HCT116 (cell line): Measurements from ENCODE around the gene MYLK. TPM values are rescaled to one million over a fixed set of nuclear protein-coding genes. Genes with fewer than 3 reads are reported as not detected.

Experiments
- ATAC-seq: fragments of 200-7000 bp; cut with Tn5 transposase; 2 replicates; pipeline ENCODE4 v1.9.1; 2020; ENCODE audit warnings: mild to moderate bottlenecking, moderate library complexity
- BruUV-seq: library from RNA; stranded (reverse); fragments of 400-500 nt; replicated peaks from 2 replicates; lab custom pipeline; 2021; lab: Mats Ljungman, UMichigan
- CTCF ChIA-PET: fragments of 300-600 bp; sonication (Branson Sonifier 250); formaldehyde crosslinking; loops from one replicate; lab custom pipeline; 2021; ENCODE audit warnings: antibody characterized with exemption; lab: Charles Lee
- POLR2A ChIA-PET: fragments of 300-600, 350-600 bp; sonication (Branson Sonifier 250); formaldehyde crosslinking; loops from one replicate; lab custom pipeline; 2021; ENCODE audit warnings: antibody characterized with exemption; lab: Charles Lee
- RAD21 ChIA-PET, 2 experiments: fragments of 300-600 bp; sonication (Branson Sonifier 250); formaldehyde crosslinking; loops; one replicate each; lab custom pipeline; 2023; ENCODE audit warnings: low total read pairs in 2 of 2; ENCODE audit not compliant: uncharacterized antibody in 2 of 2, unreplicated experiment in 2 of 2, low non-redundant PET in 1 of 2; lab: Charles Lee
- DNase-seq: peaks from one replicate; pipeline ENCODE4 v3.0.0-alpha.2; 2010; ENCODE audit warnings: low read depth, low spot score
- H2AFZ ChIP-seq: fragments of 200-600 bp; shearing (Covaris generic), sonication (generic); 2 replicates; pipeline ENCODE4 v1.6.1; 2017; ENCODE audit warnings: low read depth, mixed run types, mixed read lengths, antibody characterized with exemption, low read length; ENCODE audit not compliant: poor library complexity, severe bottlenecking
- H3K27ac ChIP-seq: 2 replicates; pipeline ENCODE4 v1.5.1; 2012; ENCODE audit warnings: low read depth, low read length
- H3K27me3 ChIP-seq: fragments of 200-600 bp; sonication (generic); 2 replicates; pipeline ENCODE4 v1.6.1; 2016; ENCODE audit warnings: mixed run types, low read length, mixed read lengths; ENCODE audit not compliant: insufficient read depth
- H3K36me3 ChIP-seq, 2 experiments: fragments of 200-500 bp in 1 of 2; fragments of 200-600 bp in 1 of 2; sonication (Bioruptor generic) in 1 of 2; sonication (generic) in 1 of 2; 2 replicates each; pipeline versions ENCODE4 v1.5.1 to v1.6.1; 2014 to 2016; ENCODE audit warnings: low read length in 2 of 2, inconsistent platforms in 1 of 2, mixed read lengths in 1 of 2, mixed run types in 1 of 2; ENCODE audit not compliant: insufficient read depth in 2 of 2, control insufficient read depth in 1 of 2
- H3K4me1 ChIP-seq, 2 experiments: fragments of 200-600 bp in 1 of 2; sonication (generic) in 1 of 2; 2 replicates each; pipeline versions ENCODE4 v1.5.1 to v1.6.1; 2012 to 2017; ENCODE audit warnings: low read length in 2 of 2, inconsistent platforms in 1 of 2, mild to moderate bottlenecking in 1 of 2, mixed read lengths in 1 of 2, mixed run types in 1 of 2, moderate library complexity in 1 of 2; ENCODE audit not compliant: insufficient read depth in 2 of 2, control insufficient read depth in 1 of 2
- H3K4me2 ChIP-seq: fragments of 200-600 bp; sonication (generic); 2 replicates; pipeline ENCODE4 v1.6.1; 2017; ENCODE audit warnings: mixed run types, low read length, mixed read lengths
- H3K4me3 ChIP-seq, 2 experiments: fragments of 200-600 bp in 1 of 2; sonication (generic) in 1 of 2; replicated peaks in 1 of 2; 2 replicates each; pipeline ENCODE4 v1.5.1; 2011 to 2016; ENCODE audit warnings: low read length in 2 of 2, control low read depth in 1 of 2, low read depth in 1 of 2, mild to moderate bottlenecking in 1 of 2, mixed read lengths in 1 of 2, mixed run types in 1 of 2
- H3K79me2 ChIP-seq: fragments of 200-600 bp; sonication (generic); 2 replicates; pipeline ENCODE4 v1.6.1; 2017; ENCODE audit warnings: mild to moderate bottlenecking, mixed run types, low read length, moderate library complexity, mixed read lengths; ENCODE audit not compliant: insufficient read depth
- H3K9ac ChIP-seq: fragments of 200-600 bp; sonication (generic); 2 replicates; pipeline ENCODE4 v1.6.1; 2016; ENCODE audit warnings: low read length, mixed read lengths
- H3K9me2 ChIP-seq: fragments of 200-600 bp; sonication (generic), shearing (Covaris generic); 2 replicates; pipeline ENCODE4 v1.6.1; 2017; ENCODE audit warnings: mixed run types, mild to moderate bottlenecking, moderate library complexity; ENCODE audit not compliant: insufficient read depth
- H3K9me3 ChIP-seq, 2 experiments: fragments of 200-500 bp in 1 of 2; fragments of 200-600 bp in 1 of 2; sonication (Bioruptor generic) in 1 of 2; sonication (generic) in 1 of 2; 2 replicates each; pipeline ENCODE4 v1.6.1; 2014 to 2017; ENCODE audit warnings: low read length in 2 of 2, mixed read lengths in 2 of 2, inconsistent platforms in 1 of 2, low read depth in 1 of 2, mild to moderate bottlenecking in 1 of 2, mixed run types in 1 of 2, moderate library complexity in 1 of 2; ENCODE audit not compliant: control insufficient read depth in 1 of 2, insufficient read depth in 1 of 2
- H4K20me1 ChIP-seq: fragments of 200-600 bp; sonication (generic), shearing (Covaris generic); 2 replicates; pipeline ENCODE4 v1.6.1; 2017; ENCODE audit warnings: mixed run types, mild to moderate bottlenecking, moderate library complexity; ENCODE audit not compliant: insufficient read depth
- CBX3 ChIP-seq: IDR thresholded peaks from 2 replicates; pipeline ENCODE4 v1.6.1; 2012; ENCODE audit warnings: low read depth
- CTCF ChIP-seq, 3 experiments: fragments of 200-600 bp in 1 of 3; sonication (generic) in 1 of 3; IDR thresholded peaks in 2 of 3; conservative IDR thresholded peaks in 1 of 3; 2 replicates each; pipeline ENCODE4 v1.5.1; 2012 to 2017; ENCODE audit warnings: low read depth in 2 of 3, low read length in 2 of 3, antibody characterized with exemption in 1 of 3, borderline replicate concordance in 1 of 3, control low read depth in 1 of 3, mild to moderate bottlenecking in 1 of 3, mixed read lengths in 1 of 3, mixed run types in 1 of 3, moderate library complexity in 1 of 3; ENCODE audit not compliant: insufficient read depth in 1 of 3
- ELF1 ChIP-seq: IDR thresholded peaks from 2 replicates; pipeline ENCODE4 v1.6.1; 2012; ENCODE audit warnings: low read depth, borderline replicate concordance
- EZH2 ChIP-seq: fragments of 200-600 bp; sonication (generic); IDR thresholded peaks from 2 replicates; pipeline ENCODE4 v1.6.1; 2017; ENCODE audit warnings: antibody characterized with exemption, mixed run types
- FOSL1 ChIP-seq: IDR thresholded peaks from 2 replicates; pipeline ENCODE4 v1.6.1; 2012; ENCODE audit warnings: low read depth
- JUND ChIP-seq: IDR thresholded peaks from 2 replicates; pipeline ENCODE4 v1.6.1; 2012
- POLR2A ChIP-seq: IDR thresholded peaks from 2 replicates; pipeline ENCODE4 v1.7.0; 2011; ENCODE audit warnings: borderline replicate concordance; ENCODE audit not compliant: insufficient read depth, insufficient read length; ENCODE audit errors: extremely low read depth
- RAD21 ChIP-seq: IDR thresholded peaks from 2 replicates; pipeline ENCODE4 v1.6.1; 2012; ENCODE audit warnings: low read depth, mild to moderate bottlenecking
- SIN3A ChIP-seq: IDR thresholded peaks from 2 replicates; pipeline ENCODE4 v1.6.1; 2012; ENCODE audit warnings: low read depth
- SRF ChIP-seq: IDR thresholded peaks from 2 replicates; pipeline ENCODE4 v1.6.1; 2012; ENCODE audit warnings: low read depth
- ZBTB33 ChIP-seq: IDR thresholded peaks from 2 replicates; pipeline ENCODE4 v1.6.1; 2011; ENCODE audit warnings: mild to moderate bottlenecking, low read length, moderate library complexity; ENCODE audit not compliant: insufficient replicate concordance; ENCODE audit errors: extremely low read depth
- ZNF274 ChIP-seq: fragments of 200-500 bp; sonication (Bioruptor generic); IDR thresholded peaks from 2 replicates; pipeline ENCODE4 v1.6.1; 2014; ENCODE audit warnings: mild to moderate bottlenecking, low read depth, low read length, inconsistent platforms
- intact Hi-C: fragments of 100-400 bp; cut with micrococcal nuclease; formaldehyde crosslinking; loops from 2 replicates; pipeline ENCODE4 v1.10.0; 2022
- total RNA-seq: library from RNA; stranded (reverse); gene quantifications from one replicate; pipeline ENCODE4 v1.2.1, GENCODE V29; 2021; ENCODE audit not compliant: unreplicated experiment

MYLK gene
- total RNA-seq, 1 experiment from 2014 or later = 3.8 TPM

- BruUV-seq = no TSS peak
- POLR2A ChIA-PET = no interaction called here
- no peaks in the 10 kb centered on the region for H3K36me3 ChIP-seq
- no peak overlapping the region for H3K9ac ChIP-seq
- RAD21 ChIA-PET = no interaction called here
- no peak overlapping the region for H3K27ac ChIP-seq
- no peak overlapping the region for H2AFZ ChIP-seq
- H3K79me2 ChIP-seq = no peaks in the 10 kb centered on the region
- H3K9me3 ChIP-seq = no peaks in the 10 kb centered on the region
- DNase-seq = no peak
- peaks cover 0 to 19% of the 10 kb centered on the region in 2 experiments; a peak in 3 of 4 replicates for H3K4me1 ChIP-seq
- H3K27me3 ChIP-seq = no peaks in the 10 kb centered on the region
- H3K4me3 ChIP-seq = no peak overlapping the region
- no peak overlapping the region for H3K4me2 ChIP-seq
- H4K20me1 ChIP-seq = no peaks in the 10 kb centered on the region
- no peak for TF ChIP-seq SIN3A
- no peak for TF ChIP-seq ELF1
- no peak for TF ChIP-seq ZBTB33
- TF ChIP-seq CBX3 = no peak
- TF ChIP-seq SRF = no peak
- TF ChIP-seq FOSL1 = no peak
- TF ChIP-seq, all 23 proteins: peak for 0
- ATAC-seq = no peak
- CTCF ChIA-PET = interaction anchor here (0.8 to 2.4 kb wide), 3 partner anchors 14 to 84 kb away, joined by 3 to 9 read pairs (median 7); no protein-coding TSS in a partner anchor
- no peaks in the 10 kb centered on the region for H3K9me2 ChIP-seq
- intact Hi-C loops = loop anchor here (10.0 kb wide), 1 partner anchor 914 kb away; no protein-coding TSS in a partner anchor
Measured at GRCh38 chr3:123640311-123640710, 243.8 kb downstream of the MYLK start.

GRCh38 chr3:123638936-123639689 lies 245.0 kb downstream of the MYLK start:
- Histone ChIP-seq H3K9me3 (no peaks in the 10 kb centered on the region), H3K79me2 (no peaks in the 10 kb centered on the region), H3K4me3 (no peak overlapping the region), H2AFZ (no peak overlapping the region), H3K9ac (no peak overlapping the region), H3K36me3 (no peaks in the 10 kb centered on the region), H3K4me2 (no peak overlapping the region), H4K20me1 (no peaks in the 10 kb centered on the region), H3K9me2 (no peaks in the 10 kb centered on the region), H3K4me1 (peaks cover 0 to 19% of the 10 kb centered on the region in 2 experiments; a peak in 3 of 4 replicates), H3K27me3 (no peaks in the 10 kb centered on the region), H3K27ac (no peak overlapping the region)
- ATAC-seq (no peak), DNase-seq (no peak)
- RAD21 ChIA-PET = no interaction called here
- CTCF ChIA-PET = interaction anchor here (2.1 kb wide), 1 partner anchor 85 kb away, joined by 7 read pairs; no protein-coding TSS in a partner anchor
- POLR2A ChIA-PET = no interaction called here
- intact Hi-C loops = no loop called here
- no TSS peak for BruUV-seq
- TF ChIP-seq SIN3A = no peak
- no peak for TF ChIP-seq JUND
- TF ChIP-seq CTCF (IDR thresholded peaks at IDR 0.05 in 2 of 3, conservative IDR thresholded peaks at IDR 0.05 in 1 of 3; ENCODE audit: borderline replicate concordance in 1 of 3, insufficient read depth in 1 of 3, low read depth in 2 of 3, low read length in 2 of 3) = no peak
- TF ChIP-seq POLR2A = no peak
- TF ChIP-seq RAD21 = no peak
- TF ChIP-seq EZH2 = no peak
- TF ChIP-seq CBX3 = no peak
- no peak for TF ChIP-seq ZNF274
- no peak for TF ChIP-seq FOSL1
- no peak for TF ChIP-seq ZBTB33
